Prostate gland (tissue), 2 donors: Measurements from ENCODE around the gene TCTA.

ENCODE experiments used
- CTCF ChIP-seq, 4 experiments: fragments of 200-600 bp in 2 of 4; fragments of 450-650 bp in 2 of 4; sonication (generic) in 2 of 4; IDR thresholded peaks; 1 replicate in 3 of 4; 2 replicates in 1 of 4; pipeline ENCODE4 v1.5.1; 2016 to 2019; ENCODE audit warnings: antibody characterized with exemption in 4 of 4, mild to moderate bottlenecking in 2 of 4, moderate library complexity in 2 of 4
- POLR2A ChIP-seq: fragments of 450-650 bp; IDR thresholded peaks from one replicate; pipeline ENCODE4 v1.6.1; 2016; ENCODE audit warnings: antibody characterized with exemption, mild to moderate bottlenecking
- POLR2AphosphoS5 ChIP-seq: sonication (generic); formaldehyde crosslinking; IDR thresholded peaks from one replicate; pipeline ENCODE4 v1.6.1; 2017; ENCODE audit warnings: antibody characterized with exemption

DNA sequence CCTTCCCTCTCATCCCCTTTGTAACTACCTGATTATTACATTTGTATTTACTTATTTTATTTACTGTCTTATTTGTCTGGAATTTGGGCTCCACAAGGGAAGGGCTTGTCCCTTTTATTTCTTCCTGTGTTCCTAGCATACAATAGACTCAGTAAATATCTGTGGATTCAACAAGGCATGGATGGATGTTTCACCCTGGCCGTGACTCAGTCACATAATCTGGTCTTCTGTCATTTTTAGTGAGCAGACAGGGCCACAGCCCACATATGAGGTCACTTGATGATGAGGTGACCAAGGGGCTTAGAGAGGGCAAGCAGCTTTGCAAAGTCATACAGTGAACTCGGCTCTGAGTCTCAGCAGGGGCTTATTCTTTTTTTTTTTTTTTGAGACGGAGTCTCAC lies 50.0 kb downstream of the TCTA start:
- TF ChIP-seq CTCF (IDR thresholded peaks at IDR 0.05) (no peak), POLR2A (no peak), POLR2AphosphoS5 (no peak)
